IPS-18a (cell line): ENCODE results near the gene ANKS1B.

Source experiments
- H3K27ac ChIP-seq: one replicate; pipeline ENCODE4 v1.5.1; 2013; ENCODE audit warnings: low read length
- H3K27me3 ChIP-seq: one replicate; pipeline ENCODE4 v1.6.1; 2013; ENCODE audit warnings: mild to moderate bottlenecking, low read length; ENCODE audit not compliant: control insufficient read depth, insufficient read depth
- H3K36me3 ChIP-seq: one replicate; pipeline ENCODE4 v1.6.1; 2013; ENCODE audit warnings: low read depth, low read length; ENCODE audit not compliant: control insufficient read depth
- H3K4me1 ChIP-seq: one replicate; pipeline ENCODE4 v1.6.1; 2013; ENCODE audit warnings: low read depth, low read length; ENCODE audit not compliant: control insufficient read depth
- H3K4me3 ChIP-seq: one replicate; pipeline ENCODE4 v1.5.1; 2013; ENCODE audit warnings: low read length
- H3K9ac ChIP-seq: one replicate; pipeline ENCODE4 v1.6.1; 2013; ENCODE audit warnings: mild to moderate bottlenecking, low read length, moderate library complexity
- H3K9me3 ChIP-seq: one replicate; pipeline ENCODE4 v1.6.1; 2013; ENCODE audit warnings: low read depth, low read length; ENCODE audit not compliant: control insufficient read depth

ANKS1B gene

DNA sequence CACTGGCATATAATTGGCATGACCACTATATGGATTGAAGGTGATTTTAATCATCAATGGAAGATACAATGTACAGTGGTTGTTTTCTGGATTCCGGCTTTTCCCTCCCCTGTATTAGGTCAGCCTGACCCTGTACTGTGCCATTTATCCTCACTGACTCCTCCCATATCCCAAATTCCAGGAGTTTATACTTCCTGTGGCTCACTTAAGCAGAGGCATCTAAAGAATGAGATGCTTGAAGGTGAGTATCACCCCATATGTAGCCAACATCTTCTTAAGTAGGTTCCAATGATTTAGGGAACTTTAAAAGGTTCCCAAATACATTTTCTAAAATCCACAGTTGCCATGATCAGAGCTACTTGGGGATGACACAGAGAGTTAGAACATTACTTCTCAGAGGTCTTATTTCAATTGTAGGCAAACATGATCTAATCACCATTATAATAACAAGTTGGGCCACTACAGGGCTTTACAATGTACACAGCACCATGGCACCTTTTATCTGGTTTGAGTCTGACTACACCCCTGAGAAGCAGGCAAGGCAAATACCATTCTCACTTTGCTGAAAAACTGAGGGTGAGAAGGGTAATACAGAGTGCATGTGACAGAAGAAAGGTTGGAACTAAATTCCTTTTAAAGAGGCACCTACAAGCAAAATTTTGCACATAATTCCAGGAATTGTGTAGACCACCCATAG, 549.5 kb downstream of the ANKS1B start:
- Histone ChIP-seq H3K9me3 (no peaks in the 10 kb centered on the region), H3K4me3 (no peak overlapping the region), H3K27ac (no peak overlapping the region), H3K9ac (no peak overlapping the region), H3K4me1 (peaks cover 9% of the 10 kb centered on the region), H3K36me3 (no peaks in the 10 kb centered on the region), H3K27me3 (no peaks in the 10 kb centered on the region)

DNA sequence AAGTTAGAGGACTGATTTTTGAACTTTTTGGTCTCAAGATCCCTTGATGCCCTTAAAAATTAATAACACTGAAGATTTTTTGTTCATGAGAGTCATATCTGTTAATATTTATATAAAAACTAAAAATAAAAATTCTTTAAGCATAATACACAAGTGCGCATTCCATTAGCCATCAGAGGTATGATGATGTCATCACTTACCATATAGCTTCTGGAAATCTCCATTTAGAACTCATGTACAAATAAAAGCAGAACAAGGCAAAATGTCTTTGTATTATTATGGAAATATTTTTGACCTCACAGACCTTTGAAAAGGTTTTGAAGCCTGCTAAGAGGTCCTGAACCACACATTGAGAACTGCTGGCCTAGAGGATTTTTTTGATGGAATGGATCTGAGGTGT, 551.6 kb downstream of the ANKS1B start:
- Histone ChIP-seq H3K4me1 (peaks cover 9% of the 10 kb centered on the region), H3K36me3 (no peaks in the 10 kb centered on the region), H3K27me3 (no peaks in the 10 kb centered on the region), H3K27ac (no peak overlapping the region), H3K9me3 (no peaks in the 10 kb centered on the region), H3K9ac (no peak overlapping the region), H3K4me3 (no peak overlapping the region)

- no peaks in the 10 kb centered on the region for H3K9me3 ChIP-seq
- H3K4me1 ChIP-seq: peaks cover 9% of the 10 kb centered on the region
- H3K9ac ChIP-seq: no peak overlapping the region
- H3K36me3 ChIP-seq: no peaks in the 10 kb centered on the region
- no peak overlapping the region for H3K4me3 ChIP-seq
- no peaks in the 10 kb centered on the region for H3K27me3 ChIP-seq
- H3K27ac ChIP-seq: no peak overlapping the region
Measured at GRCh38 chr12:99431203-99431602, 553.5 kb downstream of the ANKS1B start.

DNA sequence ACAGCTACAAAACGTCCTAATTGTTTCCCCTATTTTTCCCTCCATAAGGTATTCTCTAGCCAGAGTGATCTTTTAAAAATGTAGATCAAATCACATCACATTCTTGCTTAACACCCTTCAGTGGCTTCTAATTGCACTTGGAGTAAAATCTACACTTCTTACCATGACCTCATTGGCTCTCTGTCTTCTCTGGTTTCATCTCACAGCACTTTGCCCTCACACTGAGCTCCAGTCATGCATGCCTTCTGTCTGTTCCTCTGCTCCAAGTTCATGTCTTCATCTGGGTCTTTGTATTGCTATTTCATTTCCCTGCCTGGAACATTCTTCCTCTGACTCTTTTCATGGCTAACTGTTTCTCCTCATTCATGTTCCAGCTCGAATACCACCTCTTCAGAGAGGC, 557.6 kb downstream of the ANKS1B start:
- no peaks in the 10 kb centered on the region for H3K9me3 ChIP-seq
- no peaks in the 10 kb centered on the region for H3K27me3 ChIP-seq
- no peaks in the 10 kb centered on the region for H3K36me3 ChIP-seq
- H3K4me3 ChIP-seq: no peak overlapping the region
- no peaks in the 10 kb centered on the region for H3K4me1 ChIP-seq
- no peak overlapping the region for H3K27ac ChIP-seq
- no peak overlapping the region for H3K9ac ChIP-seq

GRCh38 chr12:99418379-99418778, 566.4 kb downstream of the ANKS1B start:
- Histone ChIP-seq H3K4me3 (no peak overlapping the region), H3K36me3 (no peaks in the 10 kb centered on the region), H3K27ac (no peak overlapping the region), H3K4me1 (no peaks in the 10 kb centered on the region), H3K9ac (no peak overlapping the region), H3K9me3 (no peaks in the 10 kb centered on the region), H3K27me3 (no peaks in the 10 kb centered on the region)

DNA sequence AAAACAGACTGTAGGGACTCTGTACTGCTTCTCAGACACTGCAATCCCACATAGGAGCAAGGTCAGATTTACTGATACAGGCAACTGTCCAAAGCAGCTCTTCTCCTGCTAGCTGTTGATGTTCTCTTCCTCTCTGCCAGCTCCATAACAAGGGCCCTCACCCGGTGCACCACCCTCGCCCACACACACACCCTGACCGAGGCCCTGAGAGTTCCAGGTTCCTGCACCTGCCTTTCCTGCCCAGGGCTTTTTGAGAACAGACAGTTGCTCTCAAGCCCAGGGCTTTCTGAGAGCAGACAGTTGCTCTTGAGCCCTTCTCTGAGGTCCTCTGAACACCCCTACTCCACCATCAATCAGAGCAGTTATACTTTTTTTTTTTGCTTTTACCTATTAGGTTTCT, 571.0 kb downstream of the ANKS1B start:
- Histone ChIP-seq H3K27me3 (no peaks in the 10 kb centered on the region), H3K9me3 (no peaks in the 10 kb centered on the region), H3K9ac (no peak overlapping the region), H3K27ac (no peak overlapping the region), H3K4me1 (no peaks in the 10 kb centered on the region), H3K36me3 (no peaks in the 10 kb centered on the region), H3K4me3 (no peak overlapping the region)

GRCh38 chr12:99393763-99394162, 591.0 kb downstream of the ANKS1B start:
- Histone ChIP-seq H3K9me3 (no peaks in the 10 kb centered on the region), H3K27me3 (no peaks in the 10 kb centered on the region), H3K9ac (no peak overlapping the region), H3K36me3 (no peaks in the 10 kb centered on the region), H3K4me1 (no peaks in the 10 kb centered on the region), H3K27ac (no peak overlapping the region), H3K4me3 (no peak overlapping the region)

DNA sequence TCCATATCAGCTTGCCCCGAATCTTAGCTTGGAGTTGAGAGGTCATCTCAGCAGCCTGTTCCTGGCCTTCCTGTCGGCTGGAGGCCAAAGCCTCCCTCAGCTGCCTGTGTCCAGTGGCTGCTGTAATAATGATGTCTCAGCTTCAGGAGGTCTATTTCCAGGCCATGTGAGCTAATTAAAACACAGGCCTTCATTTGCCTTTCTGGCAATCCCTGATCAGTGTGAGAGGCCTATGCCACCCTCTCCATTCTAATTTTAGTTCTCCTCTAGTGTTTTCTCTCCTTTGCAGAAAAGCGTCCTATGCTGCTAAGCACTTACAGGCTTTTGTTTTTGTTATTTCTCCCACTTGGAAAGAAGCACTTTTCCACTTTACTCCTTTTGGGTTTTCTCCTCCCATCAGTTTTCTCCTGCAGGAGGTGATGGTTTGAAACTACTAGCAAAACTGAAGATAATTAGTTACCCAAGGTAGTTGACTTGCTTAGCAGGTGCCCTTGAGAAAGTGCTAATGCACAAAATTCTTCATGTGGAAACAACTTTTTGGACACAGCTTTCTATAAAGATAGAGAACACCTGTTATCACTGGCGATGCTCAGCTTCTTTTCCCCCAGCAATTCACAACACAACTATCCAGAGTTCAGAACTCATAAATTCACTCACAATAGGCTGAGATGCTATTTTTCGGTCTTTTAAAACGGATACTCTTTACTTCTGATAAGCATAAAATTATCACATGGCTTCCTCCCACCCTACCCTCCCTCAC, 592.5 kb downstream of the ANKS1B start:
- Histone ChIP-seq H3K36me3 (no peaks in the 10 kb centered on the region), H3K9ac (no peak overlapping the region), H3K4me3 (no peak overlapping the region), H3K4me1 (no peaks in the 10 kb centered on the region), H3K27me3 (no peaks in the 10 kb centered on the region), H3K9me3 (no peaks in the 10 kb centered on the region), H3K27ac (no peak overlapping the region)

- Histone ChIP-seq H3K36me3 (no peaks in the 10 kb centered on the region), H3K4me3 (no peak overlapping the region), H3K9ac (no peak overlapping the region), H3K27me3 (no peaks in the 10 kb centered on the region), H3K4me1 (no peaks in the 10 kb centered on the region), H3K27ac (no peak overlapping the region), H3K9me3 (no peaks in the 10 kb centered on the region)
Measured at GRCh38 chr12:99390707-99391106, 594.0 kb downstream of the ANKS1B start.

DNA sequence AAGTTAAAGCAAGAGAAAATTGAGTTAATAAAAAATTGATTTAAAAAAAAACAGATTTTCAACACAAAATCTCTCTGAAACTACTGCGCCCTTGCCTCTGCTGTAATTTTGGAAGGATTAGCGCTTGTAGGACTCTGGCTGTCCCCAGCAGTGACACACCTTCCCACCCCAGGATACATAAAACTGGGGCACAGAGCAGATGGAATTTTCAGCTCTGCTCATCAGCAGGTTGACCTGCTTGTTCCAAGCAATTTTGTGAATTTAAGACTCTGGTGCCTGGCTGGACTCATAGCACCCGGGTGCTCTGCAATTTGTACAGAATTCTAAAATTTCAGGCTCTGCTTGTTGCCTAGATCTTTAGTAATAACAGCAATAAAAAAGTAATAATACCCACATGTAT, 595.0 kb downstream of the ANKS1B start:
- Histone ChIP-seq H3K4me1 (no peaks in the 10 kb centered on the region), H3K9ac (no peak overlapping the region), H3K4me3 (no peak overlapping the region), H3K27me3 (no peaks in the 10 kb centered on the region), H3K9me3 (no peaks in the 10 kb centered on the region), H3K27ac (no peak overlapping the region), H3K36me3 (no peaks in the 10 kb centered on the region)

- H3K27ac ChIP-seq: no peak overlapping the region
- H3K9ac ChIP-seq: no peak overlapping the region
- H3K4me1 ChIP-seq: no peaks in the 10 kb centered on the region
Measured at GRCh38 chr12:99388671-99389195, 596.0 kb downstream of the ANKS1B start.

DNA sequence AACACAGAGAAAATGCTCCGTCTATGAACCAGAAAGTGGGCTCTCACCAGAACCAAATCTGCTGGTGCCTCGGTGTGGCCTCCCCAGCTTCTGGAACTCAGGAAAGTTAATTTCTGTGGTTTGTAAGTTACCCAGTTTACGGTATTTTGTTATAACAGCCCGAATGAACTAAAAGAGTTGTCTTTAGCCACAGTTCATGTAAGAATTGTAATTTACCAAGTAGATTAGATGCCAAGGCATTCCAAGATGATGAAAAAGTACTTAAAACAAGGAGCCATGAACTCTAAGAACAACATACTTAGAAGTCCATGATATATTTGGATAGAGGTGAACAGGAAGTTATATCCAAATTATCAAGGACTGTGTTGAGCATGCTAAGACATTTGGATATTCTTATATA, 597.1 kb downstream of the ANKS1B start:
- H3K4me3 ChIP-seq: no peak overlapping the region
- no peak overlapping the region for H3K9ac ChIP-seq
- no peaks in the 10 kb centered on the region for H3K27me3 ChIP-seq
- H3K36me3 ChIP-seq: no peaks in the 10 kb centered on the region
- no peaks in the 10 kb centered on the region for H3K9me3 ChIP-seq
- H3K4me1 ChIP-seq: no peaks in the 10 kb centered on the region
- H3K27ac ChIP-seq: no peak overlapping the region

More at GRCh38 chr12:99388671-99389195, 596.0 kb downstream of the ANKS1B start:
- Histone ChIP-seq H3K4me3 (no peak overlapping the region), H3K9me3 (no peaks in the 10 kb centered on the region), H3K36me3 (no peaks in the 10 kb centered on the region), H3K27me3 (no peaks in the 10 kb centered on the region)
